HepG2 (cell line): ENCODE measurements around the gene CADM2. TPM values are rescaled to one million over a fixed set of nuclear protein-coding genes. Genes with fewer than 3 reads are reported as not detected.

Experiments
- ATAC-seq: fragments of 200-7000 bp; cut with Tn5 transposase; 3 replicates; pipeline ENCODE4 v1.9.1; 2020; ENCODE audit warnings: mild to moderate bottlenecking, moderate library complexity
- BruUV-seq: library from RNA; stranded (reverse); fragments of 400-500 nt; replicated peaks from 2 replicates; lab custom pipeline; 2021; lab: Mats Ljungman, UMichigan
- CTCF ChIA-PET: fragments of 300-600 bp; formaldehyde crosslinking; extraction: SDS; loops from one replicate; lab custom pipeline; 2021; ENCODE audit warnings: low total read pairs, inconsistent platforms, low intra/inter-chr PET ratio; lab: Yijun Ruan, JAX
- POLR2A ChIA-PET: fragments of 350-600 bp; sonication (Branson Sonifier 250); formaldehyde crosslinking; loops from one replicate; lab custom pipeline; 2020; ENCODE audit warnings: antibody characterized with exemption, inconsistent platforms; lab: Yijun Ruan, JAX
- DNase-seq: peaks from one replicate; pipeline ENCODE4 v3.0.0-alpha.2; 2015; ENCODE audit warnings: low spot score
- FAIRE-seq: peaks from 3 replicates; lab custom pipeline; 2011; peaks lifted over from hg19 to GRCh38; lab: Jason Lieb, UNC
- H2AFZ ChIP-seq: one replicate; pipeline ENCODE4 v1.6.1; 2011; ENCODE audit warnings: low read length, inconsistent platforms
- H3K27ac ChIP-seq: fragments of 300-600 bp; 3 replicates; pipeline ENCODE4 v1.8.0; 2011; ENCODE audit warnings: mixed run types, mild to moderate bottlenecking, mixed read lengths, low read length, inconsistent platforms; ENCODE audit not compliant: insufficient read depth; ENCODE audit errors: extremely low read length
- H3K27me3 ChIP-seq, 2 experiments: fragments of 200-600 bp in 1 of 2; 2 replicates in 1 of 2; 3 replicates in 1 of 2; pipeline versions ENCODE4 v1.6.0 to v1.8.0; 2011; ENCODE audit warnings: low read length in 2 of 2, mild to moderate bottlenecking in 2 of 2, moderate library complexity in 2 of 2, inconsistent platforms in 1 of 2; ENCODE audit not compliant: insufficient read depth in 2 of 2, control insufficient read depth in 1 of 2
- H3K36me3 ChIP-seq, 2 experiments: fragments of 200-600 bp in 1 of 2; replicated peaks in 1 of 2; 2 replicates in 1 of 2; 3 replicates in 1 of 2; pipeline versions ENCODE4 v1.5.1 to v1.8.0; 2011; ENCODE audit warnings: low read length in 2 of 2, inconsistent platforms in 1 of 2; ENCODE audit not compliant: insufficient read depth in 2 of 2, control insufficient read depth in 1 of 2
- H3K4me1 ChIP-seq: 2 replicates; pipeline ENCODE4 v1.5.1; 2012; ENCODE audit warnings: low read length, inconsistent platforms; ENCODE audit not compliant: insufficient read depth
- H3K4me2 ChIP-seq: 2 replicates; pipeline ENCODE4 v1.6.0; 2011; ENCODE audit warnings: low read depth, low read length, inconsistent platforms
- H3K4me3 ChIP-seq, 3 experiments: fragments of 200-600 bp in 1 of 3; sonication (generic), shearing (Covaris generic) in 1 of 3; replicated peaks in 1 of 3; 2 replicates each; pipeline ENCODE4 v1.5.1; 2011 to 2016; ENCODE audit warnings: low read length in 3 of 3, inconsistent platforms in 2 of 3, low read depth in 2 of 3, mild to moderate bottlenecking in 2 of 3, control low read depth in 1 of 3, mixed read lengths in 1 of 3; ENCODE audit not compliant: insufficient read depth in 1 of 3
- H3K79me2 ChIP-seq: one replicate; pipeline ENCODE4 v1.6.1; 2011; ENCODE audit warnings: low read length, inconsistent platforms; ENCODE audit not compliant: insufficient read depth
- H3K9ac ChIP-seq: 2 replicates; pipeline ENCODE4 v1.6.0; 2011; ENCODE audit warnings: mild to moderate bottlenecking, low read depth, low read length, inconsistent platforms; ENCODE audit not compliant: insufficient read depth
- H3K9me3 ChIP-seq: 2 replicates; pipeline ENCODE4 v1.5.1; 2012; ENCODE audit warnings: mild to moderate bottlenecking, low read length
- H4K20me1 ChIP-seq: 2 replicates; pipeline ENCODE4 v1.6.0; 2011; ENCODE audit warnings: inconsistent platforms, mild to moderate bottlenecking, low read length, moderate library complexity; ENCODE audit not compliant: insufficient read depth
- KLF13 ChIP-seq: sonication (generic); formaldehyde crosslinking; IDR thresholded peaks from 2 replicates; pipeline ENCODE4 v1.4.0; 2020; ENCODE audit warnings: mild to moderate bottlenecking, missing genetic modification reagents
- MEF2D ChIP-seq: sonication (generic); formaldehyde crosslinking; IDR thresholded peaks from 2 replicates; pipeline ENCODE4 v1.5.1; 2020; ENCODE audit warnings: mild to moderate bottlenecking, missing genetic modification reagents
- SIN3A ChIP-seq: IDR thresholded peaks from 2 replicates; pipeline ENCODE4 v1.6.1; 2011; ENCODE audit warnings: low read depth, mild to moderate bottlenecking, control low read depth, low read length, borderline replicate concordance
- WIZ ChIP-seq: sonication (generic); formaldehyde crosslinking; IDR thresholded peaks from 2 replicates; pipeline ENCODE4 v1.5.1; 2020; ENCODE audit warnings: mild to moderate bottlenecking, missing genetic modification reagents
- ZNF558 ChIP-seq: sonication (generic); formaldehyde crosslinking; IDR thresholded peaks from 2 replicates; pipeline ENCODE4 v1.9.0; 2022; ENCODE audit warnings: mild to moderate bottlenecking, missing genetic modification reagents, borderline replicate concordance
- WGBS: methylation state at CpG from one replicate; pipeline ENCODE4 v1.1.6; 2017; ENCODE audit warnings: low lambda C conversion rate; 5-methylcytosine and 5-hydroxymethylcytosine counted together
- in situ Hi-C: cut with HindIII; loops from 2 replicates; pipeline ENCODE4 v1.10.0; 2017; ENCODE audit warnings: low pct_unique_long_range_greater_than_20kb; ENCODE audit not compliant: extremely low pct_ligation_motif_present
- intact Hi-C: fragments of 100-400 bp; cut with micrococcal nuclease; formaldehyde crosslinking; loops from one replicate; pipeline ENCODE4 v1.10.0; 2022; ENCODE audit not compliant: unreplicated experiment
- polyA plus RNA-seq, 8 experiments: library from polyadenylated mRNA; depleted of rRNA in 3 of 8; stranded (reverse) in 7 of 8; unstranded in 1 of 8; fragments of >200 nt; fragmentation: Illumina TruSeq in 4 of 8; extraction: Trizol in 4 of 8; gene quantifications; 2 replicates each; pipeline versions ENCODE4 v1.2.1 to v1.2.3, GENCODE V29; 2011 to 2016; ENCODE audit warnings: low read depth in 4 of 8, missing spikeins in 1 of 8, mixed read lengths in 1 of 8; ENCODE audit not compliant: insufficient read depth in 1 of 8
- total RNA-seq, 5 experiments: library from RNA; depleted of rRNA; stranded (reverse); fragments of >200 nt; fragmentation: Illumina TruSeq; extraction: Trizol; gene quantifications; 2 replicates each; pipeline ENCODE4 v1.2.3, GENCODE V29; 2016; ENCODE audit warnings: low read depth in 1 of 5
- TF ChIP-seq, protein P1 (sequence below), 2 experiments: sonication (generic) in 1 of 2; formaldehyde crosslinking in 1 of 2; IDR thresholded peaks; 2 replicates each; pipeline versions ENCODE4 v1.6.1 to v1.9.0; 2014 to 2022; ENCODE audit warnings: antibody characterized with exemption in 1 of 2, borderline replicate concordance in 1 of 2, inconsistent platforms in 1 of 2, low read depth in 1 of 2, missing genetic modification reagents in 1 of 2
- TF ChIP-seq, protein P2 (sequence below): sonication (generic); formaldehyde crosslinking; IDR thresholded peaks from 2 replicates; pipeline ENCODE4 v1.4.0; 2020; ENCODE audit warnings: missing genetic modification reagents

The CADM2 gene
- total and polyA plus RNA-seq, 2 of the 13 experiments (the other 11 are each of a cell fraction or from before 2014, with no cell fraction given), result not detected

DNA sequence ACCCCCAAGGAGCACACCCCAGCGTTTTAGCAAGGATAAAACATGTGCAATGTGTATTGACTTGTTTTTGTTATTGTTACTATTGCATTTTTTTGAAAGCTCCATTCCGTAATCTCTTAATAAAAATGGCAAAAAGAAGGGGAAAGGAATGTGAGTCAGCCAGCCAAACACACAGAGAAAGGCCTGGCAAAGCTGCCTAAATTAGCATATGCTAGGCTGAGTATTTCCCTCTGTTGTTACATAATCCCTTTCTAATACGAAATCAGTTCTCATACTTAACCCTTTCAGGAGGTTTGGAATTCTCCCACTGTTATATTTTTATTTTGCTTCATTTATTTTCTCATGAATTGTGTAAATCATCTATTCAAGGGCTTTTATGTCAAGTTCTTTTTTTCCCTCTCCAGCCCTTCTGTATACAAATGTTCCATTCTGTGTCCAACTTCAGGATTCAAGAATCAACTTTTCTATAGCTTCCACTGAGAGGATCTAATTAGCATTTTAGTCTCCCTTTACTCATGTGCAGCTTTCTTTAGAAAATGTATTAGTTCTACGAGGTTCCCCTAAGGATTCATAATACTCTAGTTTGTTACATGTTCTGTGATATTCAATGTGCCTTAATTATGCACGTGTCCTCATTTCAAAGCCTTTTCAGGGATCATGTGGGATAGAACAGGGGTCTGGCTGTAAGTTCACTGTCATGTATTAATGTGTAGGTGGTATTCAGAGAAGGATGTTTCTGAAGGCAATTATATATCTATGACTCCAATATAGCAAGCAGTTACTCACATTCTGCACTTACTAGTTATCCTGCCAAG, 9.2 kb downstream of the CADM2 start (continued):
- TF ChIP-seq, protein P1, sequence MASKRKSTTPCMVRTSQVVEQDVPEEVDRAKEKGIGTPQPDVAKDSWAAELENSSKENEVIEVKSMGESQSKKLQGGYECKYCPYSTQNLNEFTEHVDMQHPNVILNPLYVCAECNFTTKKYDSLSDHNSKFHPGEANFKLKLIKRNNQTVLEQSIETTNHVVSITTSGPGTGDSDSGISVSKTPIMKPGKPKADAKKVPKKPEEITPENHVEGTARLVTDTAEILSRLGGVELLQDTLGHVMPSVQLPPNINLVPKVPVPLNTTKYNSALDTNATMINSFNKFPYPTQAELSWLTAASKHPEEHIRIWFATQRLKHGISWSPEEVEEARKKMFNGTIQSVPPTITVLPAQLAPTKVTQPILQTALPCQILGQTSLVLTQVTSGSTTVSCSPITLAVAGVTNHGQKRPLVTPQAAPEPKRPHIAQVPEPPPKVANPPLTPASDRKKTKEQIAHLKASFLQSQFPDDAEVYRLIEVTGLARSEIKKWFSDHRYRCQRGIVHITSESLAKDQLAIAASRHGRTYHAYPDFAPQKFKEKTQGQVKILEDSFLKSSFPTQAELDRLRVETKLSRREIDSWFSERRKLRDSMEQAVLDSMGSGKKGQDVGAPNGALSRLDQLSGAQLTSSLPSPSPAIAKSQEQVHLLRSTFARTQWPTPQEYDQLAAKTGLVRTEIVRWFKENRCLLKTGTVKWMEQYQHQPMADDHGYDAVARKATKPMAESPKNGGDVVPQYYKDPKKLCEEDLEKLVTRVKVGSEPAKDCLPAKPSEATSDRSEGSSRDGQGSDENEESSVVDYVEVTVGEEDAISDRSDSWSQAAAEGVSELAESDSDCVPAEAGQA (IDR thresholded peaks at IDR 0.05; ENCODE audit: low read depth), result no peak
- TF ChIP-seq, protein P1 (CRISPR knock-in tag; IDR thresholded peaks at IDR 0.05; ENCODE audit: borderline replicate concordance), result no peak
- TF ChIP-seq SIN3A, result no peak

DNA sequence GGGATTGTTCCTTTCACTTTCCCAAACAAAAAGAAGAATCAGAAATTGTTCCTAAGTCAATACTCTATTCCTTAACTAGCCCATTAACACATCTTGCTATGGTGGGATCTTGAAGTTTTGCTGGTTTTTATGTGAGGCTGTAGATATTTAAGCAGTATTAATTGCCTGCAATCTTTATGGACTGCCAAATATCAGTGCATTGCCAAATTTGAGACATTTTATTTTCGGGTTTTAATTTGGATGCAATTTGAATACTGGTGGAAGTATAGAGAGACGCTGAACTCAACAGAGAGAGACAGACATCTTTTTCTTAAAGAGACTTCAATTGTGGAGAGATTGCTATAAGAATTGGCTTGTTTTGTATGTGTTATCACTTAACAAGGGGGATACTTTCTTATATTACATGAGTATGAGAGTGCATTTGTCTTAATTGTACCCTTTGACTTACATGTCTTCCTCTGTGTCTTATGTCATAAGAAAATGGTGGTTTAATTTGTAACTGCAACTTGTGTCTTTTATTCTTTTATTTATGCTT, 10.0 kb downstream of the CADM2 start:
- DNase-seq (no peak), FAIRE-seq (no peak), ATAC-seq (no peak)
- no peak overlapping the region for H3K27ac ChIP-seq
- no peaks in the 10 kb centered on the region for H3K4me1 ChIP-seq
- no peaks in the 10 kb centered on the region for H3K79me2 ChIP-seq
- no peaks in the 10 kb centered on the region for H3K36me3 ChIP-seq
- in situ Hi-C loops, result loop anchor here (25.0 kb wide), 1 partner anchor 394 kb away; no protein-coding TSS in a partner anchor
- WGBS, result 5% methylated on average over 2 of the region's 2 CpGs
- H3K9me3 ChIP-seq, result no peaks in the 10 kb centered on the region
- no peaks in the 10 kb centered on the region for H4K20me1 ChIP-seq
- ChIA-PET CTCF (no interaction called here), POLR2A (no interaction called here)
- no peaks in the 10 kb centered on the region; a peak in 1 of 5 replicates for H3K27me3 ChIP-seq
- H3K4me3 ChIP-seq, result no peak overlapping the region
- H3K9ac ChIP-seq, result no peak overlapping the region
- BruUV-seq, result no TSS peak
- H3K4me2 ChIP-seq, result no peak overlapping the region
- TF ChIP-seq, protein P2, sequence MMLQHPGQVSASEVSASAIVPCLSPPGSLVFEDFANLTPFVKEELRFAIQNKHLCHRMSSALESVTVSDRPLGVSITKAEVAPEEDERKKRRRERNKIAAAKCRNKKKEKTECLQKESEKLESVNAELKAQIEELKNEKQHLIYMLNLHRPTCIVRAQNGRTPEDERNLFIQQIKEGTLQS (CRISPR knock-in tag), result no peak
- TF ChIP-seq WIZ (CRISPR knock-in tag) (no peak), MEF2D (CRISPR knock-in tag) (no peak), KLF13 (CRISPR knock-in tag) (no peak), ZNF558 (CRISPR knock-in tag) (no peak)
- intact Hi-C loops, result no loop called here
- H2AFZ ChIP-seq, result no peak overlapping the region
